ENCODE data around the gene GLRB.
"Not testable (repeated sequence)": the region's sequence is repeated elsewhere in the genome, so short reads cannot be mapped to it uniquely, and the experiment has no call there.

The GLRB gene

GRCh38 chr4:157128395-157128794, 52.4 kb downstream of the GLRB start:
- DNase-seq (ENCODE audit: low read depth): no peak

GRCh38 chr4:157141976-157142375, 66.0 kb downstream of the GLRB start:
- DNase-seq (ENCODE audit: low read depth): no peak

DNA sequence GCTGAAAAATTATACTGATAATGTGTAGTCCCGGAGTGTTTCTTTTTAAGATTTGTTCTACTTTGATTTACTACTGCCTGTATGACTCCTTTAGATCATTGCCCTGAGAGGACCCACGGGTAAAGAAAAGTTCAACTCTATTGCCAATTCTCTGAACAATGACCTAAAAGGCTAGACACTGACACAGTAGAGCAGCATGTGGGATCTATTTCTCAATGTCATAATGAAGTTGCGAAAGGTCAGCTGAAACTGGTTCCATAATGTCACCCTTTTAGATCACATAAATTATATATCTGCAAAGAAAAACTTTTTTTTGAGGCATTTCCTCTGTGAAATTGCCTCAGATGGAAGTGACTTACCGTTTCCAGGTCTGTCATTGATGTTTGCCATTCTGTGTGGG, 67.4 kb downstream of the GLRB start:
- DNase-seq (ENCODE audit: low read depth): no peak

GRCh38 chr4:157151711-157152110, 75.8 kb downstream of the GLRB start:
- no peak for DNase-seq (ENCODE audit: low read depth)

- no peak for DNase-seq (ENCODE audit: low read depth)
Measured at GRCh38 chr4:157165935-157166610, 90.1 kb downstream of the GLRB start.

- no peak for DNase-seq (ENCODE audit: low read depth)
Measured at GRCh38 chr4:157170321-157170720, 94.4 kb downstream of the GLRB start.

DNA sequence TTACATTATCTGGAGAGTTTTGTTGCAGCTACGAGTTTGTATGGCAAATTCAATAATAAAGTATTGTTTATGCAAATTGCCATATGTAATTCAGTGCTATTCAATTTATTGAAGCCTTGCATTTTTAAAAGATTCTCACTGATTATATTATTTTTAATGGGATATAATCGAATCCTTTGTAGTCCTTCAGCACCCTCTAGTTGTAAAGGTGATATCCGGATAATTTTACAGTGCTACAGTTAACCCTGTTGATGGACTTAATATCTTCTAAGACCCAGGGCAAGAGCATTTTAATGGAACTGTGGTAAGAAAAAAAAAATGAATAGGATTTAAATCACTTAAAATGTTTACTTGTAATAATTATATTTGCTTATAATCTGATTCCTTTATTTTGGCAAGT, 96.1 kb downstream of the GLRB start:
- no peak for DNase-seq (ENCODE audit: low read depth)

- not testable (repeated sequence) for DNase-seq (ENCODE audit: low read depth)
Measured at GRCh38 chr4:157180268-157180667, 104.3 kb downstream of the GLRB start.

- no peak for DNase-seq (ENCODE audit: low read depth)
Measured at GRCh38 chr4:157184300-157184699, 108.3 kb downstream of the GLRB start.

- DNase-seq (ENCODE audit: low read depth): no peak
Measured at GRCh38 chr4:157185363-157185762, 109.4 kb downstream of the GLRB start.

GRCh38 chr4:157195374-157195773, 119.4 kb downstream of the GLRB start:
- no peak for DNase-seq (ENCODE audit: low read depth)

- DNase-seq (ENCODE audit: low read depth): no peak
Measured at GRCh38 chr4:157196046-157196445, 120.1 kb downstream of the GLRB start.

DNA sequence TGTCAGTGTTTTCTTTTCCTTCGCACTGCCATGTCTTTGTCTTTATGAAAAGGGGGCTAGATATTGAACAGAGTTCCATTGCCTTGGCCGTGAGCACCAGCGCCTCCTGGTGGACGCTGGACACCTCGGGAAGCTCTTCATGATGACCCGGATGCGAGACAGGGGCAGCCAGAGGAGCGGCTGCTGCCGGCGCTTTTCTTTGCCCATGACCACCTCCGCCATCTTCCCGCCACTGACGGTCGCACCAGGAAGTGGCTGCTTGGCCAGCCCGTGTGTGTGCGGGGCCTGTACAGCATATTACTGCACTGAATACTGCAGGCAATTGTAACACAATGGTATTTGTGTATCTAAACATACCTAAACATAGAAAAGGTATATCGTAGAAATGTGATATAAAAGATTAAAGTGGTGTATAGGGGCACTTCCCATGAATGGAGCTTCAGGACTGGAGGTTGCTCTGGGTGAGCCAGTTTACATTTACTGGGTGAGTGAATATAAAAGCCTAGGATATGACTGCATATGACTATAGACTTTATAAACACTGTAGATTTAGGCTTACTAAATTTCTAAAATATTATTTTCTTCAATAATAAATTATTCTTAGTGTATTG, 128.8 kb downstream of the GLRB start:
- no peak for DNase-seq (ENCODE audit: low read depth)

DNA sequence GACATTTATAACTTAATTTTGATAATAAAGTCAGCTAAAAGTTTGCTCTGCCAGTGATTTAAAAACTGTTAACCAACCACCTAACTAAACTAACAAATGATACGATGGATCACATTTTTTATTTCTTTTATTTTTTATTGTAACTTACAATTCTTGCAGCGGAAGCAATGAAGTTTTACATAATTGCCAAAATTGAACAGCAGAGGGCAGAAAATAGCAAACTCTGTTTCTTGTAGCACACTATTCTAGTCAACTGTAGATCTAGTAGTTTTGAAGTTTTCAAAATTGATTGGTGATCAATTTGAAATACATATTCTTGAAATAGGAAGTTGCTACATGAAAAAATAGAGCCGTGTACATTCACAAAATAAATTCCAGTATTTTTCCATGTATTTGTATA, 141.8 kb downstream of the GLRB start:
- DNase-seq (ENCODE audit: low read depth): no peak

GRCh38 chr4:157219711-157220370, 143.9 kb downstream of the GLRB start:
- DNase-seq (ENCODE audit: low read depth): no peak

- DNase-seq (ENCODE audit: low read depth): no peak
Measured at GRCh38 chr4:157220371-157220881, 144.5 kb downstream of the GLRB start, which contains the start of gene GRIA2. Gene GRIA2, plus strand, starts transcription at chr4:157220728. Its CDS starts 315 bp downstream, at chr4:157221043.

GRCh38 chr4:157221426-157221894, 145.5 kb downstream of the GLRB start:
- no peak for DNase-seq (ENCODE audit: low read depth)
